OCI-LY3 (cell line): Measurements from ENCODE around the gene ZMYND8.

Source experiments
- H2AFZ ChIP-seq: fragments of 200-600, 300-600 bp; shearing (Covaris generic); 2 replicates; pipeline ENCODE4 v1.6.0; 2014; ENCODE audit warnings: antibody characterized with exemption, low read depth, low read length
- H3K27ac ChIP-seq: fragments of 200-600, 300-600 bp; sonication (generic); 2 replicates; pipeline ENCODE4 v1.5.1; 2014; ENCODE audit warnings: mild to moderate bottlenecking, low read length, moderate library complexity, mixed read lengths
- H3K27me3 ChIP-seq: fragments of 200-600, 300-600 bp; sonication (generic); 2 replicates; pipeline ENCODE4 v1.6.1; 2014; ENCODE audit warnings: low read depth, low read length, mixed read lengths
- H3K36me3 ChIP-seq: fragments of 200-600, 300-600 bp; sonication (generic); replicated peaks from 2 replicates; pipeline ENCODE3; 2014; ENCODE audit warnings: low read depth, low read length, mixed read lengths
- H3K4me1 ChIP-seq: fragments of 300-600, 200-600 bp; sonication (generic); 2 replicates; pipeline ENCODE4 v1.6.1; 2014; ENCODE audit warnings: low read length, mixed read lengths
- H3K4me2 ChIP-seq: fragments of 200-600, 300-600 bp; sonication (generic); 2 replicates; pipeline ENCODE4 v1.6.1; 2014; ENCODE audit warnings: low read length, mixed read lengths
- H3K4me3 ChIP-seq: fragments of 300-600, 200-600 bp; sonication (generic); 2 replicates; pipeline ENCODE4 v1.5.1; 2014; ENCODE audit warnings: antibody characterized with exemption, mild to moderate bottlenecking, low read length, moderate library complexity
- H3K79me2 ChIP-seq: fragments of 300-600, 200-600 bp; shearing (Covaris generic); 2 replicates; pipeline ENCODE4 v1.6.1; 2014; ENCODE audit warnings: mild to moderate bottlenecking, low read length, mixed read lengths
- H3K9ac ChIP-seq: fragments of 300-600, 200-600 bp; shearing (Covaris generic); 2 replicates; pipeline ENCODE4 v1.6.0; 2014; ENCODE audit warnings: mild to moderate bottlenecking, low read length, moderate library complexity
- H3K9me3 ChIP-seq: fragments of 200-600, 300-600 bp; shearing (Covaris generic); 2 replicates; pipeline ENCODE4 v1.6.1; 2014; ENCODE audit warnings: low read length, mixed read lengths; ENCODE audit not compliant: insufficient read depth
- H4K20me1 ChIP-seq: fragments of 200-600, 300-600 bp; sonication (generic); 2 replicates; pipeline ENCODE4 v1.6.1; 2016; ENCODE audit warnings: low read length, mixed read lengths; ENCODE audit not compliant: insufficient read depth
- EZH2phosphoT487 ChIP-seq: fragments of 200-600 bp; shearing (Covaris generic); IDR thresholded peaks from 2 replicates; pipeline ENCODE4 v1.6.1; 2018; ENCODE audit warnings: antibody characterized with exemption, mixed run types, low read depth
- TF ChIP-seq, protein P1 (sequence below): fragments of 200-600, 300-600 bp; sonication (generic); IDR thresholded peaks from 2 replicates; pipeline ENCODE4 v1.5.1; 2014; ENCODE audit warnings: antibody characterized with exemption, low read length, low read depth

Gene ZMYND8

DNA sequence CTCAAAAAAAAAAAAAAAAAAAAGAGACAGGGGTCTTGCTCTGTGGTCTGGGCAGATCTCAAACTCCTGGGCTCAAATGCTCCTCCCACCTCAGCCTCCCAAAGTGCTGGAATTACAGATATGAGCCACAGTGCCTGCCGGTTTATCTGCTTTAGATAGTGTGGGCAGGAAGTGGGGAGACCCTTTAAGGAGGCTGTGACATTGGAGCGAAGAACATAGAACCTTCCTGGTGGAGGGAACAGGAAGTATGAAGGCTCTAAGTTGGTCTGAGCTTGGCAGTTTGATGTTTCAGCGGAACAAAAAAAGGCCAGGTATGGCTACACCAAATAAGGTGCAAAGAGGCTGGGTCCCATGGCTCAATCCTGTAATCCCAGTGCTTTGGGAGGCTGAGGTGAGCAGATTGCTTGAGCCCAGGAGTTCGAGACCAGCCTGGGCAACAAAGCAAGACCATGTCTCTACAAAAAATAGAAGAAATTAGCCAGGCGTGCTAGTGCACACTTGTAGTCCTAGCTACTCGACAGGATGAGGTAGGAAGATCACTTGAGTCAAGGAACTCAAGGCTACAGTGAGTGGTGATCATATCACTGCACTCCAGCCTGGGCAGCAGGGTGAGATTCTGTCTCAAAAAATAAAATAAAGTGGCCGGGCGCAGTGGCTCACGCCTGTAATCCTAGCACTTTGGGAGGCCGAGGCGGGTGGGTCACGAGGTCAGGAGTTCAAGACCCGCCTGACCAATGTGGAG lies 8.7 kb upstream of the ZMYND8 start:
- no peak overlapping the region for H3K27ac ChIP-seq
- no peaks in the 10 kb centered on the region for H3K9me3 ChIP-seq
- H3K4me3 ChIP-seq: no peak overlapping the region
- no peaks in the 10 kb centered on the region for H4K20me1 ChIP-seq
- no peaks in the 10 kb centered on the region for H3K79me2 ChIP-seq
- no peaks in the 10 kb centered on the region for H3K4me1 ChIP-seq
- no peak overlapping the region for H2AFZ ChIP-seq
- H3K9ac ChIP-seq: no peak overlapping the region
- H3K36me3 ChIP-seq: no peaks in the 10 kb centered on the region
- no peaks in the 10 kb centered on the region for H3K27me3 ChIP-seq
- no peak overlapping the region for H3K4me2 ChIP-seq
- TF ChIP-seq, protein P1, sequence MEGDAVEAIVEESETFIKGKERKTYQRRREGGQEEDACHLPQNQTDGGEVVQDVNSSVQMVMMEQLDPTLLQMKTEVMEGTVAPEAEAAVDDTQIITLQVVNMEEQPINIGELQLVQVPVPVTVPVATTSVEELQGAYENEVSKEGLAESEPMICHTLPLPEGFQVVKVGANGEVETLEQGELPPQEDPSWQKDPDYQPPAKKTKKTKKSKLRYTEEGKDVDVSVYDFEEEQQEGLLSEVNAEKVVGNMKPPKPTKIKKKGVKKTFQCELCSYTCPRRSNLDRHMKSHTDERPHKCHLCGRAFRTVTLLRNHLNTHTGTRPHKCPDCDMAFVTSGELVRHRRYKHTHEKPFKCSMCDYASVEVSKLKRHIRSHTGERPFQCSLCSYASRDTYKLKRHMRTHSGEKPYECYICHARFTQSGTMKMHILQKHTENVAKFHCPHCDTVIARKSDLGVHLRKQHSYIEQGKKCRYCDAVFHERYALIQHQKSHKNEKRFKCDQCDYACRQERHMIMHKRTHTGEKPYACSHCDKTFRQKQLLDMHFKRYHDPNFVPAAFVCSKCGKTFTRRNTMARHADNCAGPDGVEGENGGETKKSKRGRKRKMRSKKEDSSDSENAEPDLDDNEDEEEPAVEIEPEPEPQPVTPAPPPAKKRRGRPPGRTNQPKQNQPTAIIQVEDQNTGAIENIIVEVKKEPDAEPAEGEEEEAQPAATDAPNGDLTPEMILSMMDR: no peak
- no peak for TF ChIP-seq EZH2phosphoT487

- Histone ChIP-seq H2AFZ (no peak overlapping the region), H4K20me1 (no peaks in the 10 kb centered on the region), H3K4me3 (no peak overlapping the region), H3K27ac (no peak overlapping the region), H3K9me3 (no peaks in the 10 kb centered on the region), H3K9ac (no peak overlapping the region), H3K27me3 (no peaks in the 10 kb centered on the region), H3K79me2 (no peaks in the 10 kb centered on the region), H3K36me3 (no peaks in the 10 kb centered on the region), H3K4me1 (peaks cover 15% of the 10 kb centered on the region), H3K4me2 (no peak overlapping the region)
- TF ChIP-seq, protein P1: no peak
- TF ChIP-seq EZH2phosphoT487: no peak
Measured at GRCh38 chr20:47362361-47363219, 6.1 kb upstream of the ZMYND8 start.

DNA sequence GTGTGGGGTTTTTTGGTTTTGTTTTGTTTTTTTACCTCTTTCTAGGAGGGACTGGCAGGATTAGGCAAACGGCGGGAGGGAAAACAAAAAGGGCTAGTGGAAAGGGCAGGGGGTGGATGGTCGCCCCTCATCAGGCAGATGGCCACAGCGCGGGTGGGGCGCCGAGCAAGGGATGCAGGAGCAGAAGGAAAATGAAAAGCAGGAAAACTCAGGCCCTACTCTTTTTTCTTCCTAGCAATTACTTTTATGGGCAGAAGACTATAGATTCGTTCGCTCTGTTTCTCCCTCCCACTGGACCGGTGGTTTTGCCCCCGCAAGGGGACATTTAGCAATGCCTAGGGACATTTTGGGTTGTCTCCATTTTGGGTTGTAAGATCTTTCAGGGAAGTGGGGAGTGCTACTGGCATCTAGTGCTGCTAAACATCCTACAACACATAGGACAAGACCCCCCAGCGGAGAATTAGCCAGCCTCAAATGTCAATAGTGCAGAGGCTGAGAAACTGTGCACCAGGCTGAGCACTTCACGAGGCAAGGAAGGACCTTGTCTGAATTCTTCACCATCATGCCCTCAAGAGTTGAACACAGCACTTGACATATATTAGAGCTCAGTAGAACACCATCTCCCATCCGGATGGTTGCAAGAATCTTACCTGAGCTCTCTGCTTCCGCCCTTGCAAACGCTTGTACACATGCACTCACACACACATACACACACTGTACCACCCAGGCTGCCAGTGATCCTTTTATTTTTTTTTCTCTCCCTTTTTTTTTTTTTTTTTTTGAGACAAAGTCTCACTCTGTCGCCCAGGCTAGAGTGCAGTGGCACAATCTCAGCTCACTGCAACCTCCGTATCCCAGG lies 4.8 kb upstream of the ZMYND8 start:
- Histone ChIP-seq H4K20me1 (no peaks in the 10 kb centered on the region), H3K4me3 (no peak overlapping the region), H3K9ac (no peak overlapping the region), H3K4me1 (peaks cover 27% of the 10 kb centered on the region), H3K4me2 (no peak overlapping the region), H3K36me3 (no peaks in the 10 kb centered on the region), H3K79me2 (peaks cover 2% of the 10 kb centered on the region; the same call in 1 of the 2 replicates), H3K27me3 (no peaks in the 10 kb centered on the region), H3K27ac (no peak overlapping the region), H3K9me3 (no peaks in the 10 kb centered on the region), H2AFZ (no peak overlapping the region)
- TF ChIP-seq, protein P1: no peak
- TF ChIP-seq EZH2phosphoT487: no peak
